Fibroblast of lung (primary cell): Measurements from ENCODE around the gene NTS. TPM values are rescaled to one million over a fixed set of nuclear protein-coding genes. Genes with fewer than 3 reads are reported as not detected.

Source experiments
- DNase-seq, 2 donors: peaks; one replicate each; pipeline versions ENCODE4 v3.0.0 to v3.0.0-alpha.2; 2010; ENCODE audit warnings: low read depth in 2 of 2
- H2AFZ ChIP-seq: 2 replicates; pipeline ENCODE4 v1.5.1; 2012; ENCODE audit warnings: low read length, control low read depth, inconsistent platforms
- H3K27ac ChIP-seq: 2 replicates; pipeline ENCODE4 v1.5.1; 2011; ENCODE audit warnings: low read length, control low read depth; ENCODE audit not compliant: insufficient read depth
- H3K27me3 ChIP-seq: 2 replicates; pipeline ENCODE4 v1.5.1; 2011; ENCODE audit warnings: mild to moderate bottlenecking, low read length; ENCODE audit not compliant: control insufficient read depth, insufficient read depth
- H3K36me3 ChIP-seq: 2 replicates; pipeline ENCODE4 v1.5.1; 2011; ENCODE audit warnings: low read length; ENCODE audit not compliant: control insufficient read depth, insufficient read depth
- H3K4me1 ChIP-seq: 2 replicates; pipeline ENCODE4 v1.5.1; 2011; ENCODE audit warnings: low read length; ENCODE audit not compliant: control insufficient read depth, insufficient read depth; ENCODE audit errors: extremely low read depth
- H3K4me2 ChIP-seq: 2 replicates; pipeline ENCODE4 v1.5.1; 2011; ENCODE audit warnings: low read length, control low read depth; ENCODE audit not compliant: insufficient read depth; ENCODE audit errors: extremely low read depth
- H3K4me3 ChIP-seq, 4 experiments: fragments of 200-600 bp in 1 of 4; sonication (generic) in 1 of 4; replicated peaks in 1 of 4; 2 replicates each; pipeline ENCODE4 v1.5.1; 2011 to 2016; ENCODE audit warnings: low read length in 4 of 4, low read depth in 3 of 4, mild to moderate bottlenecking in 3 of 4, control low read depth in 2 of 4, inconsistent platforms in 1 of 4, mixed read lengths in 1 of 4; ENCODE audit not compliant: insufficient read depth in 1 of 4; ENCODE audit errors: control extremely low read depth in 1 of 4
- H3K79me2 ChIP-seq: 2 replicates; pipeline ENCODE4 v1.5.1; 2012; ENCODE audit warnings: mild to moderate bottlenecking, low read length, inconsistent platforms; ENCODE audit not compliant: control insufficient read depth, insufficient read depth
- H3K9ac ChIP-seq: 2 replicates; pipeline ENCODE4 v1.5.1; 2011; ENCODE audit warnings: mild to moderate bottlenecking, low read length, control low read depth; ENCODE audit not compliant: insufficient read depth
- H3K9me3 ChIP-seq: 2 replicates; pipeline ENCODE4 v1.5.1; 2012; ENCODE audit warnings: low read depth, low read length; ENCODE audit not compliant: control insufficient read depth, insufficient read depth
- H4K20me1 ChIP-seq: 2 replicates; pipeline ENCODE4 v1.5.1; 2011; ENCODE audit warnings: low read length; ENCODE audit not compliant: control insufficient read depth, insufficient read depth; ENCODE audit errors: extremely low read depth
- CTCF ChIP-seq, 2 donors: IDR thresholded peaks in 1 of 2; conservative IDR thresholded peaks in 1 of 2; 1 replicate in 1 of 2; 2 replicates in 1 of 2; pipeline ENCODE4 v1.5.1; 2011 to 2012; ENCODE audit warnings: low read length in 2 of 2, control low read depth in 1 of 2, inconsistent platforms in 1 of 2, low read depth in 1 of 2, mild to moderate bottlenecking in 1 of 2
- EZH2 ChIP-seq: IDR thresholded peaks from 2 replicates; pipeline ENCODE4 v1.5.1; 2012; ENCODE audit warnings: low read length, control low read depth, mild to moderate bottlenecking; ENCODE audit errors: missing control alignments
- polyA plus RNA-seq, 2 donors: library from polyadenylated mRNA; depleted of rRNA in 1 of 2; stranded (reverse) in 1 of 2; unstranded in 1 of 2; fragments of >200 nt; gene quantifications; 2 replicates each; pipeline ENCODE4 v1.2.1, GENCODE V29; 2011 to 2012; ENCODE audit warnings: missing spikeins in 1 of 2
- total RNA-seq: library from RNA; depleted of rRNA; stranded (reverse); fragments of >200 nt; gene quantifications from 2 replicates; pipeline ENCODE4 v1.2.1, GENCODE V29; 2014

Gene NTS
- total and polyA plus RNA-seq, 2 donors (not counting 1 experiment from before 2014, with no cell fraction given) = not detected

- Histone ChIP-seq H3K9me3 (no peaks in the 10 kb centered on the region), H4K20me1 (no peaks in the 10 kb centered on the region)
Measured at GRCh38 chr12:85843606-85844310, 30.3 kb upstream of the NTS start.

GRCh38 chr12:85849344-85849743 is 24.8 kb upstream of the NTS start:
- Histone ChIP-seq H3K79me2 (no peaks in the 10 kb centered on the region), H2AFZ (no peak overlapping the region), H3K4me2 (no peak overlapping the region), H3K27ac (no peak overlapping the region), H3K4me1 (no peaks in the 10 kb centered on the region), H3K27me3 (no peaks in the 10 kb centered on the region), H3K9me3 (no peaks in the 10 kb centered on the region), H4K20me1 (no peaks in the 10 kb centered on the region), H3K9ac (no peak overlapping the region), H3K4me3 (no peak overlapping the region), H3K36me3 (no peaks in the 10 kb centered on the region)
- DNase-seq = no peak
- TF ChIP-seq EZH2 (no peak), CTCF (conservative IDR thresholded peaks at IDR 0.05 in 1 of 2, IDR thresholded peaks at IDR 0.05 in 1 of 2; ENCODE audit: low read depth in 1 of 2, low read length in 2 of 2) (no peak)

More at GRCh38 chr12:85843606-85844310, 30.3 kb upstream of the NTS start:
- no peak overlapping the region for H3K9ac ChIP-seq
- H3K27me3 ChIP-seq = no peaks in the 10 kb centered on the region
- no peaks in the 10 kb centered on the region for H3K4me1 ChIP-seq
- H3K36me3 ChIP-seq = no peaks in the 10 kb centered on the region
- no peak overlapping the region for H3K4me2 ChIP-seq
- no peak for TF ChIP-seq CTCF (conservative IDR thresholded peaks at IDR 0.05 in 1 of 2, IDR thresholded peaks at IDR 0.05 in 1 of 2; ENCODE audit: low read depth in 1 of 2, low read length in 2 of 2)
- no peak for TF ChIP-seq EZH2
- no peak overlapping the region for H3K4me3 ChIP-seq
- no peak for DNase-seq
- H3K79me2 ChIP-seq = no peaks in the 10 kb centered on the region
- no peak overlapping the region for H2AFZ ChIP-seq
- no peak overlapping the region for H3K27ac ChIP-seq

- H3K27ac ChIP-seq = no peak overlapping the region
- H2AFZ ChIP-seq = no peak overlapping the region
- TF ChIP-seq EZH2 (no peak), CTCF (conservative IDR thresholded peaks at IDR 0.05 in 1 of 2, IDR thresholded peaks at IDR 0.05 in 1 of 2; ENCODE audit: low read depth in 1 of 2, low read length in 2 of 2) (no peak)
- H3K36me3 ChIP-seq = no peaks in the 10 kb centered on the region
- no peak overlapping the region for H3K9ac ChIP-seq
- no peaks in the 10 kb centered on the region for H3K79me2 ChIP-seq
- no peak overlapping the region for H3K4me3 ChIP-seq
- H3K4me1 ChIP-seq = no peaks in the 10 kb centered on the region
- no peak overlapping the region for H3K4me2 ChIP-seq
- H3K27me3 ChIP-seq = no peaks in the 10 kb centered on the region
- no peaks in the 10 kb centered on the region for H4K20me1 ChIP-seq
- H3K9me3 ChIP-seq = no peaks in the 10 kb centered on the region
- no peak for DNase-seq
Measured at GRCh38 chr12:85855305-85855704, 18.8 kb upstream of the NTS start.
